ENCODE data around the gene DFFA. TPM values are rescaled to one million over a fixed set of nuclear protein-coding genes. Genes with fewer than 3 reads are reported as not detected.

DFFA gene
- total and polyA plus RNA-seq, 2 of the 4 experiments (the other 2 are of a cell fraction): 28.1 to 62.6 TPM

- no peak for TF ChIP-seq MAZ (IDR thresholded peaks at IDR 0.05; ENCODE audit: borderline replicate concordance, low read depth, low read length)
- no peak for TF ChIP-seq CEBPB (IDR thresholded peaks at IDR 0.05; ENCODE audit: low read depth, low read length)
Observed at GRCh38 chr1:10467078-10467477, 5.3 kb downstream of the DFFA start (continued).

- H3K79me1 ChIP-seq (ENCODE audit: low read depth in 1 of 2, low read length in 2 of 2): no peaks in the 10 kb centered on the region; a peak in 1 of 4 replicates
- no peak overlapping the region for H2BK15ac ChIP-seq (ENCODE audit: low read depth, low read length)
- no peak overlapping the region for H3K18ac ChIP-seq (ENCODE audit: low read depth, low read length)
- H2AFZ ChIP-seq (replicated peaks; ENCODE audit: low read length, poor library complexity): no peak overlapping the region
- no peaks in the 10 kb centered on the region for H4K20me1 ChIP-seq (ENCODE audit: insufficient read depth, low read length)
- no peak overlapping the region for H3K9ac ChIP-seq (ENCODE audit: low read depth, low read length)
- H2AK9ac ChIP-seq (replicated peaks; ENCODE audit: low read depth, low read length, poor library complexity): no peak overlapping the region
- H3K4ac ChIP-seq (ENCODE audit: low read depth, low read length): no peak overlapping the region
- H3K9me1 ChIP-seq (ENCODE audit: insufficient read depth, low read length): no peaks in the 10 kb centered on the region; the same call in 1 of the 2 replicates
- no peak overlapping the region for H3K4me2 ChIP-seq (ENCODE audit: low read depth, low read length)
- H3K4me3 ChIP-seq (ENCODE audit: insufficient read depth, low read depth, low read length): no peak overlapping the region
- ATAC-seq (ENCODE audit: low read depth) (peak; percentile 94), DNase-seq (peak; percentile 80)
- H3K4me1 ChIP-seq (ENCODE audit: control insufficient read depth, insufficient read depth, low read length): peaks cover 2% of the 10 kb centered on the region; the same call in 1 of the 2 replicates
- no peak overlapping the region for H4K8ac ChIP-seq (ENCODE audit: low read depth in 2 of 2, low read length in 2 of 2)
- H3K56ac ChIP-seq (ENCODE audit: extremely low read depth, insufficient read depth, low read length): no peak overlapping the region
- H3K27ac ChIP-seq (ENCODE audit: insufficient read depth, low read length): no peak overlapping the region
- no peak overlapping the region for H3K23ac ChIP-seq (ENCODE audit: low read depth, low read length)
- H4K91ac ChIP-seq (ENCODE audit: insufficient read depth, low read depth, low read length): no peak overlapping the region
- H2AK5ac ChIP-seq (ENCODE audit: low read depth, low read length): no peak overlapping the region
- in situ Hi-C loops (cut with MboI; ENCODE audit: low sequenced_read_pairs): no loop called here
- WGBS, 2 experiments (ENCODE audit: extremely low coverage in 2 of 2, insufficient read length in 1 of 2): 100% methylated on average over 1 of the region's 3 CpGs; no CpG with 5 or more reads in 1 of the 2 experiments
- CTCF ChIA-PET: no interaction called here
- no peak overlapping the region for H2BK120ac ChIP-seq (ENCODE audit: low read depth, low read length)
- BruUV-seq (replicated peaks): no TSS peak
- H3K14ac ChIP-seq (replicated peaks; ENCODE audit: low read depth, low read length): no peak overlapping the region
- no peak overlapping the region for H2BK5ac ChIP-seq (ENCODE audit: low read depth, low read length, poor library complexity, severe bottlenecking)
- H3K27me3 ChIP-seq (ENCODE audit: control insufficient read depth, insufficient read depth, low read length): no peaks in the 10 kb centered on the region
- peaks cover 24% of the 10 kb centered on the region for H3K36me3 ChIP-seq (ENCODE audit: control insufficient read depth, insufficient read depth, low read length)
- POLR2A ChIA-PET (ENCODE audit: unreplicated experiment): no interaction called here
- no peaks in the 10 kb centered on the region for H3K9me3 ChIP-seq (ENCODE audit: control insufficient read depth, insufficient read depth, low read length)
- H4K5ac ChIP-seq (ENCODE audit: low read depth, low read length): no peak overlapping the region
- intact Hi-C loops (cut with micrococcal nuclease): no loop called here
- H2BK20ac ChIP-seq (ENCODE audit: low read depth, low read length): no peak overlapping the region
- dilution Hi-C loops (cut with HindIII; ENCODE audit: low sequenced_read_pairs, unreplicated experiment): no loop called here
- no peak for TF ChIP-seq MAZ (IDR thresholded peaks at IDR 0.05; ENCODE audit: borderline replicate concordance, low read depth, low read length)
- TF ChIP-seq RFX5 (IDR thresholded peaks at IDR 0.05; ENCODE audit: low read depth, low read length): no peak
- no peak for TF ChIP-seq RCOR1 (IDR thresholded peaks at IDR 0.05; ENCODE audit: insufficient replicate concordance, low read length)
- no peak for TF ChIP-seq POLR2A (IDR thresholded peaks at IDR 0.05; ENCODE audit: low read depth, low read length)
- no peak for TF ChIP-seq SMC3 (IDR thresholded peaks at IDR 0.05; ENCODE audit: low read depth, low read length)
- no peak for TF ChIP-seq CHD1 (IDR thresholded peaks at IDR 0.05; ENCODE audit: low read depth, low read length)
- peak; percentile 62; the same call in 1 of the 2 replicates for TF ChIP-seq CEBPB (IDR thresholded peaks at IDR 0.05; ENCODE audit: low read depth, low read length)
- TF ChIP-seq RAD21 (IDR thresholded peaks at IDR 0.05; ENCODE audit: low read length): no peak
- no peak for TF ChIP-seq CTCF (conservative IDR thresholded peaks at IDR 0.05; ENCODE audit: low read depth, low read length)
- peak; percentile 94 for TF ChIP-seq FOS (IDR thresholded peaks at IDR 0.05; ENCODE audit: low read depth, low read length)
- peak; percentile 79 for TF ChIP-seq NFE2L2 (IDR thresholded peaks at IDR 0.05; ENCODE audit: low read depth, low read length)
- TF ChIP-seq BHLHE40 (IDR thresholded peaks at IDR 0.05; ENCODE audit: low read depth, low read length): peak; percentile 18; the same call in 1 of the 2 replicates
- TF ChIP-seq MAFK (IDR thresholded peaks at IDR 0.05; ENCODE audit: low read depth, low read length): peak; percentile 79
- no peak for TF ChIP-seq USF2 (IDR thresholded peaks at IDR 0.05; ENCODE audit: low read depth, low read length)
Observed at GRCh38 chr1:10459184-10459583, 13.1 kb downstream of the DFFA start.
